WI38 (cell line): ENCODE results near the gene CEMIP.

ENCODE experiments used
- H3K4me3 ChIP-seq: 2 replicates; pipeline ENCODE4 v1.5.1; 2011; ENCODE audit warnings: low read depth, mild to moderate bottlenecking, control low read depth, low read length
- CTCF ChIP-seq: IDR thresholded peaks from 2 replicates; pipeline ENCODE4 v1.5.1; 2012; ENCODE audit warnings: low read depth, mild to moderate bottlenecking, control low read depth, low read length

Gene CEMIP

GRCh38 chr15:80974914-80975313 is 195.7 kb downstream of the CEMIP start:
- TF ChIP-seq CTCF, result no peak
- no peak overlapping the region for H3K4me3 ChIP-seq

- no peak for TF ChIP-seq CTCF
- H3K4me3 ChIP-seq, result no peak overlapping the region
Observed at GRCh38 chr15:80976851-80977250, 197.7 kb downstream of the CEMIP start.

- peak; percentile 34; the same call in 1 of the 2 replicates for TF ChIP-seq CTCF
- H3K4me3 ChIP-seq, result no peak overlapping the region
Observed at GRCh38 chr15:80977627-80978036, 198.5 kb downstream of the CEMIP start.

- no peak for TF ChIP-seq CTCF
- H3K4me3 ChIP-seq, result no peak overlapping the region
Observed at GRCh38 chr15:80978685-80979329, 199.6 kb downstream of the CEMIP start.

GRCh38 chr15:80979538-80980200 is 200.5 kb downstream of the CEMIP start:
- H3K4me3 ChIP-seq, result no peak overlapping the region
- no peak for TF ChIP-seq CTCF

- H3K4me3 ChIP-seq, result no peak overlapping the region
- TF ChIP-seq CTCF, result no peak
Observed at GRCh38 chr15:80982205-80982604, 203.0 kb downstream of the CEMIP start.

- TF ChIP-seq CTCF, result no peak
- H3K4me3 ChIP-seq, result no peak overlapping the region
Observed at GRCh38 chr15:80982839-80983238, 203.7 kb downstream of the CEMIP start.
